ENCODE measurements around the gene MAP3K9. TPM values are rescaled to one million over a fixed set of nuclear protein-coding genes. Genes with fewer than 3 reads are reported as not detected.

The MAP3K9 gene
- total and polyA plus RNA-seq, 2 donors (not counting 3 experiments of a cell fraction or from before 2014, with no cell fraction given) = 0.06 to 0.11 TPM

DNA sequence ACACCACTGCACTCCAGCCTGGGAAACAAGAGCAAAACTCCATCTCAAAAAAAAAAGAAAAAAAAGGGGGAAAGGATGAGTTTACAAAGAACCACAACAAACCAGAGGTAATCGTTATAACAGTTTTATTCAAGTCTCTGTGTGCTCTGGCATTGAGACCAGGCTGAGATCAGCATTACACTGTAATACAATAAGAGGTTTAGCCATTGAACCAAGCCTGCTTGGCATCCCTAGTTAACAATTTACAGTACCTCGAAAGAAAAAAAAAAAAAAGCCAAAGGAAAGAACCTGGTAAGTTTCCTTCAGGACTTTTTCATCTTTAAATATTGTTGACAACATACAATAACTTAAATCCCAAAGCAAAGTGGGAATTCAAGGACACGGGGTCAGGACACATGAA is 86.9 kb downstream of the MAP3K9 start:
- Histone ChIP-seq H4K20me1 (replicated peaks; ENCODE audit: control insufficient read depth, extremely low read depth, insufficient read depth, low read length) (no peaks in the 10 kb centered on the region), H3K9me1 (replicated peaks; ENCODE audit: control insufficient read depth, extremely low read depth, insufficient read depth, low read length) (no peaks in the 10 kb centered on the region), H3K4me1 (ENCODE audit: control insufficient read depth, extremely low read depth, insufficient read depth, low read length) (no peaks in the 10 kb centered on the region), H3K27me3 (ENCODE audit: control insufficient read depth in 2 of 2, insufficient read depth in 2 of 2, low read length in 2 of 2) (no peaks in the 10 kb centered on the region), H3K9me3 (replicated peaks; ENCODE audit: control insufficient read depth, insufficient read depth, low read length) (no peaks in the 10 kb centered on the region), H3K9ac (replicated peaks; ENCODE audit: extremely low read depth, insufficient read depth, low read length) (no peak overlapping the region), H3K36me3 (ENCODE audit: control insufficient read depth in 2 of 2, extremely low read depth in 1 of 2, insufficient read depth in 2 of 2, low read length in 2 of 2) (no peaks in the 10 kb centered on the region), H3K4me3 (replicated peaks in 1 of 3; ENCODE audit: insufficient read depth in 1 of 3, low read depth in 1 of 3, low read length in 3 of 3) (no peak overlapping the region), H3K79me2 (ENCODE audit: control insufficient read depth, insufficient read depth, low read length) (no peaks in the 10 kb centered on the region), H3K27ac (ENCODE audit: insufficient read depth, low read depth, low read length) (no peak overlapping the region), H3K4me2 (ENCODE audit: insufficient read depth, low read length) (no peak overlapping the region), H2AFZ (ENCODE audit: low read depth, low read length) (no peak overlapping the region)
- no TSS peak for BruUV-seq (replicated peaks)
- TF ChIP-seq POLR2A (IDR thresholded peaks at IDR 0.05; ENCODE audit: low read depth, low read length) (no peak), POLR2AphosphoS5 (IDR thresholded peaks at IDR 0.05; ENCODE audit: insufficient read depth, low read depth, low read length) (no peak), MYC (IDR thresholded peaks at IDR 0.05; ENCODE audit: low read depth, low read length) (no peak), FOS (IDR thresholded peaks at IDR 0.05; ENCODE audit: borderline replicate concordance, insufficient read depth, low read length) (no peak), JUN (IDR thresholded peaks at IDR 0.05; ENCODE audit: borderline replicate concordance, insufficient read depth, insufficient read length, low read depth) (no peak), EZH2 (IDR thresholded peaks at IDR 0.05; ENCODE audit: borderline replicate concordance, low read depth, low read length, severe bottlenecking) (no peak), GATA2 (IDR thresholded peaks at IDR 0.05; ENCODE audit: insufficient read depth, insufficient read length, low read depth, low read length) (no peak)
- TF ChIP-seq, protein P1, sequence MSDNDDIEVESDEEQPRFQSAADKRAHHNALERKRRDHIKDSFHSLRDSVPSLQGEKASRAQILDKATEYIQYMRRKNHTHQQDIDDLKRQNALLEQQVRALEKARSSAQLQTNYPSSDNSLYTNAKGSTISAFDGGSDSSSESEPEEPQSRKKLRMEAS (IDR thresholded peaks at IDR 0.05; ENCODE audit: insufficient read depth, insufficient read length) = no peak
- TF ChIP-seq, protein P2, sequence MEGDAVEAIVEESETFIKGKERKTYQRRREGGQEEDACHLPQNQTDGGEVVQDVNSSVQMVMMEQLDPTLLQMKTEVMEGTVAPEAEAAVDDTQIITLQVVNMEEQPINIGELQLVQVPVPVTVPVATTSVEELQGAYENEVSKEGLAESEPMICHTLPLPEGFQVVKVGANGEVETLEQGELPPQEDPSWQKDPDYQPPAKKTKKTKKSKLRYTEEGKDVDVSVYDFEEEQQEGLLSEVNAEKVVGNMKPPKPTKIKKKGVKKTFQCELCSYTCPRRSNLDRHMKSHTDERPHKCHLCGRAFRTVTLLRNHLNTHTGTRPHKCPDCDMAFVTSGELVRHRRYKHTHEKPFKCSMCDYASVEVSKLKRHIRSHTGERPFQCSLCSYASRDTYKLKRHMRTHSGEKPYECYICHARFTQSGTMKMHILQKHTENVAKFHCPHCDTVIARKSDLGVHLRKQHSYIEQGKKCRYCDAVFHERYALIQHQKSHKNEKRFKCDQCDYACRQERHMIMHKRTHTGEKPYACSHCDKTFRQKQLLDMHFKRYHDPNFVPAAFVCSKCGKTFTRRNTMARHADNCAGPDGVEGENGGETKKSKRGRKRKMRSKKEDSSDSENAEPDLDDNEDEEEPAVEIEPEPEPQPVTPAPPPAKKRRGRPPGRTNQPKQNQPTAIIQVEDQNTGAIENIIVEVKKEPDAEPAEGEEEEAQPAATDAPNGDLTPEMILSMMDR (IDR thresholded peaks at IDR 0.05; ENCODE audit: extremely low read depth in 1 of 2, insufficient read depth in 1 of 2, low read depth in 1 of 2, low read length in 2 of 2) = no peak
- ChIA-PET CTCF (interaction anchor here (1.3 kb wide), 1 partner anchor 9 kb away, joined by 5 read pairs; no protein-coding TSS in a partner anchor), POLR2A (no interaction called here)
- FAIRE-seq = no peak
- dilution Hi-C loops (cut with MboI; ENCODE audit: extremely low pct_ligation_motif_present, low sequenced_read_pairs) = no loop called here
- intact Hi-C loops (cut with micrococcal nuclease) = no loop called here
- no peak for DNase-seq (ENCODE audit: low read depth, low spot score)
